Measurements from ENCODE around the gene OR10T2.

Gene OR10T2

GRCh38 chr1:158422212-158422611, 22.9 kb upstream of the OR10T2 start:
- no peaks in the 10 kb centered on the region for H3K36me3 ChIP-seq (ENCODE audit: control insufficient read depth, insufficient read depth, low read length)
- H3K4me3 ChIP-seq (replicated peaks; ENCODE audit: low read depth, low read length) = no peak overlapping the region
- TF ChIP-seq CTCF (IDR thresholded peaks at IDR 0.05; ENCODE audit: insufficient read depth, low read length, poor library complexity, severe bottlenecking) = no peak
- DNase-seq (ENCODE audit: extremely low read depth, insufficient read length) = no peak
- H3K27me3 ChIP-seq (replicated peaks; ENCODE audit: control insufficient read depth, insufficient read depth, low read length) = no peaks in the 10 kb centered on the region

GRCh38 chr1:158417586-158417985, 18.3 kb upstream of the OR10T2 start:
- TF ChIP-seq CTCF (IDR thresholded peaks at IDR 0.05; ENCODE audit: insufficient read depth, low read length, poor library complexity, severe bottlenecking) = no peak
- H3K4me3 ChIP-seq (replicated peaks; ENCODE audit: low read depth, low read length) = no peak overlapping the region
- no peaks in the 10 kb centered on the region for H3K36me3 ChIP-seq (ENCODE audit: control insufficient read depth, insufficient read depth, low read length)
- H3K27me3 ChIP-seq (replicated peaks; ENCODE audit: control insufficient read depth, insufficient read depth, low read length) = no peaks in the 10 kb centered on the region
- DNase-seq (ENCODE audit: extremely low read depth, insufficient read length) = no peak

- TF ChIP-seq CTCF (IDR thresholded peaks at IDR 0.05; ENCODE audit: insufficient read depth, low read length, poor library complexity, severe bottlenecking) = no peak
- Histone ChIP-seq H3K4me3 (replicated peaks; ENCODE audit: low read depth, low read length) (no peak overlapping the region), H3K27me3 (replicated peaks; ENCODE audit: control insufficient read depth, insufficient read depth, low read length) (no peaks in the 10 kb centered on the region), H3K36me3 (ENCODE audit: control insufficient read depth, insufficient read depth, low read length) (no peaks in the 10 kb centered on the region)
- DNase-seq (ENCODE audit: extremely low read depth, insufficient read length) = no peak
Measured at GRCh38 chr1:158414651-158415345, 15.5 kb upstream of the OR10T2 start.

- DNase-seq (ENCODE audit: extremely low read depth, insufficient read length) = no peak
- Histone ChIP-seq H3K4me3 (replicated peaks; ENCODE audit: low read depth, low read length) (no peak overlapping the region), H3K36me3 (ENCODE audit: control insufficient read depth, insufficient read depth, low read length) (no peaks in the 10 kb centered on the region), H3K27me3 (replicated peaks; ENCODE audit: control insufficient read depth, insufficient read depth, low read length) (no peaks in the 10 kb centered on the region)
- TF ChIP-seq CTCF (IDR thresholded peaks at IDR 0.05; ENCODE audit: insufficient read depth, low read length, poor library complexity, severe bottlenecking) = no peak
Measured at GRCh38 chr1:158407092-158407491, 7.8 kb upstream of the OR10T2 start.

GRCh38 chr1:158400871-158401270, 1.6 kb upstream of the OR10T2 start:
- Histone ChIP-seq H3K36me3 (ENCODE audit: control insufficient read depth, insufficient read depth, low read length) (no peaks in the 10 kb centered on the region), H3K4me3 (replicated peaks; ENCODE audit: low read depth, low read length) (no peak overlapping the region), H3K27me3 (replicated peaks; ENCODE audit: control insufficient read depth, insufficient read depth, low read length) (no peaks in the 10 kb centered on the region)
- no peak for TF ChIP-seq CTCF (IDR thresholded peaks at IDR 0.05; ENCODE audit: insufficient read depth, low read length, poor library complexity, severe bottlenecking)
- no peak for DNase-seq (ENCODE audit: extremely low read depth, insufficient read length)

GRCh38 chr1:158396646-158397045, 2.6 kb downstream of the OR10T2 start:
- TF ChIP-seq CTCF (IDR thresholded peaks at IDR 0.05; ENCODE audit: insufficient read depth, low read length, poor library complexity, severe bottlenecking) = no peak
- no peak overlapping the region for H3K4me3 ChIP-seq (replicated peaks; ENCODE audit: low read depth, low read length)
- H3K27me3 ChIP-seq (replicated peaks; ENCODE audit: control insufficient read depth, insufficient read depth, low read length) = no peaks in the 10 kb centered on the region
- DNase-seq (ENCODE audit: extremely low read depth, insufficient read length) = no peak
- H3K36me3 ChIP-seq (ENCODE audit: control insufficient read depth, insufficient read depth, low read length) = no peaks in the 10 kb centered on the region
